ENCODE measurements around the gene TTC6.

Gene TTC6

GRCh38 chr14:37597538-37597913 lies 2.1 kb downstream of the TTC6 start:
- no peak overlapping the region for H3K4me2 ChIP-seq (ENCODE audit: insufficient read depth, low read length)
- no peak for DNase-seq

GRCh38 chr14:37597914-37598746 lies 2.7 kb downstream of the TTC6 start:
- no peaks in the 10 kb centered on the region for H3K79me2 ChIP-seq (ENCODE audit: insufficient read depth, low read length)

More at GRCh38 chr14:37597538-37597913, 2.1 kb downstream of the TTC6 start:
- Histone ChIP-seq H4K20me1 (ENCODE audit: insufficient read depth, low read length) (no peaks in the 10 kb centered on the region), H3K36me3 (ENCODE audit: insufficient read depth, low read length) (no peaks in the 10 kb centered on the region), H2AFZ (ENCODE audit: low read depth, low read length) (no peak overlapping the region), H3K27me3 (ENCODE audit: insufficient read depth, low read length, poor library complexity) (no peaks in the 10 kb centered on the region), H3K27ac (ENCODE audit: low read length) (no peak overlapping the region), H3K4me3 (ENCODE audit: low read depth in 1 of 2, low read length in 2 of 2) (no peak overlapping the region), H3K9me3 (ENCODE audit: insufficient read depth, low read length, severe bottlenecking) (no peaks in the 10 kb centered on the region), H3K79me2 (ENCODE audit: insufficient read depth, low read length) (no peaks in the 10 kb centered on the region), H3K4me1 (ENCODE audit: insufficient read depth, low read length) (no peaks in the 10 kb centered on the region), H3K9ac (ENCODE audit: low read depth, low read length) (no peak overlapping the region)
- no peak for ATAC-seq (ENCODE audit: insufficient read depth, low read depth)
- TF ChIP-seq CTCF (IDR thresholded peaks at IDR 0.05; ENCODE audit: borderline replicate concordance, extremely low read depth, low read length, poor library complexity, severe bottlenecking), result no peak
- no peak for TF ChIP-seq EZH2 (IDR thresholded peaks at IDR 0.05; ENCODE audit: borderline replicate concordance, low read depth, low read length, severe bottlenecking)

GRCh38 chr14:37598747-37599506 lies 3.5 kb downstream of the TTC6 start:
- Histone ChIP-seq H3K9me3 (ENCODE audit: insufficient read depth, low read length, severe bottlenecking) (no peaks in the 10 kb centered on the region), H3K4me2 (ENCODE audit: insufficient read depth, low read length) (no peak overlapping the region), H3K36me3 (ENCODE audit: insufficient read depth, low read length) (no peaks in the 10 kb centered on the region), H3K79me2 (ENCODE audit: insufficient read depth, low read length) (no peaks in the 10 kb centered on the region), H2AFZ (ENCODE audit: low read depth, low read length) (no peak overlapping the region), H3K4me3 (ENCODE audit: low read depth in 1 of 2, low read length in 2 of 2) (no peak overlapping the region), H3K9ac (ENCODE audit: low read depth, low read length) (no peak overlapping the region), H3K27me3 (ENCODE audit: insufficient read depth, low read length, poor library complexity) (no peaks in the 10 kb centered on the region), H3K4me1 (ENCODE audit: insufficient read depth, low read length) (no peaks in the 10 kb centered on the region), H3K27ac (ENCODE audit: low read length) (no peak overlapping the region), H4K20me1 (ENCODE audit: insufficient read depth, low read length) (no peaks in the 10 kb centered on the region)
- no peak for ATAC-seq (ENCODE audit: insufficient read depth, low read depth)
- DNase-seq, result no peak
- TF ChIP-seq EZH2 (IDR thresholded peaks at IDR 0.05; ENCODE audit: borderline replicate concordance, low read depth, low read length, severe bottlenecking) (no peak), CTCF (IDR thresholded peaks at IDR 0.05; ENCODE audit: borderline replicate concordance, extremely low read depth, low read length, poor library complexity, severe bottlenecking) (no peak)

More at GRCh38 chr14:37597914-37598746, 2.7 kb downstream of the TTC6 start:
- DNase-seq (no peak), ATAC-seq (ENCODE audit: insufficient read depth, low read depth) (no peak)
- H3K4me3 ChIP-seq (ENCODE audit: low read depth in 1 of 2, low read length in 2 of 2), result no peak overlapping the region
- no peak overlapping the region for H2AFZ ChIP-seq (ENCODE audit: low read depth, low read length)
- no peak overlapping the region for H3K4me2 ChIP-seq (ENCODE audit: insufficient read depth, low read length)
- no peaks in the 10 kb centered on the region for H3K4me1 ChIP-seq (ENCODE audit: insufficient read depth, low read length)
- H3K36me3 ChIP-seq (ENCODE audit: insufficient read depth, low read length), result no peaks in the 10 kb centered on the region
- H3K9me3 ChIP-seq (ENCODE audit: insufficient read depth, low read length, severe bottlenecking), result no peaks in the 10 kb centered on the region
- H3K27ac ChIP-seq (ENCODE audit: low read length), result no peak overlapping the region
- H3K9ac ChIP-seq (ENCODE audit: low read depth, low read length), result no peak overlapping the region
- TF ChIP-seq EZH2 (IDR thresholded peaks at IDR 0.05; ENCODE audit: borderline replicate concordance, low read depth, low read length, severe bottlenecking) (no peak), CTCF (IDR thresholded peaks at IDR 0.05; ENCODE audit: borderline replicate concordance, extremely low read depth, low read length, poor library complexity, severe bottlenecking) (no peak)
- H3K27me3 ChIP-seq (ENCODE audit: insufficient read depth, low read length, poor library complexity), result no peaks in the 10 kb centered on the region
- no peaks in the 10 kb centered on the region for H4K20me1 ChIP-seq (ENCODE audit: insufficient read depth, low read length)

All from DND-41 (cell line).